SW480 (cell line): Measurements from ENCODE around the gene CASP5.
"Not testable (repeated sequence)": the region's sequence is repeated elsewhere in the genome, so short reads cannot be mapped to it uniquely, and the experiment has no call there.

Source experiments
- DNase-seq: peaks from one replicate; pipeline ENCODE4 v3.0.0-alpha.2; 2016; ENCODE audit warnings: low spot score

Gene CASP5

DNA sequence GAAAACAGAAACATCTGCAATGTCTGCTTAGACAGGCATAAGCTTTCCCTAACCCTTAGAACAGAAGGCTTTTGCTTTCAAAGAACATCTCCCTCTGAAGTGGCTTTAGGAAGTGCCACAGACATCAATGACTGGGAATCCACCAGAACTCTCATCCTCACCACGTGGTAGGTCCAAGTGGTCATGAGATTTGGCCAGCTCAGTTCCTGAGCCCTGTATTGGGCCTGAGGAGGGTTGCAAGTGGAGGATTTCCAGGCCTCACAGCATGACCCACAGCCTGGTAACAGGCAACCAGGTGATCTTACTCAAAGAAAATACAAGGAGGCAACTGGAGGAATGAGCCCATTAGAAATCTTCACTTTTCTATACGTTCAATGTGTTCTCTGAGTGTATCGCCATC lies 10.4 kb upstream of the CASP5 start:
- no peak for DNase-seq

DNA sequence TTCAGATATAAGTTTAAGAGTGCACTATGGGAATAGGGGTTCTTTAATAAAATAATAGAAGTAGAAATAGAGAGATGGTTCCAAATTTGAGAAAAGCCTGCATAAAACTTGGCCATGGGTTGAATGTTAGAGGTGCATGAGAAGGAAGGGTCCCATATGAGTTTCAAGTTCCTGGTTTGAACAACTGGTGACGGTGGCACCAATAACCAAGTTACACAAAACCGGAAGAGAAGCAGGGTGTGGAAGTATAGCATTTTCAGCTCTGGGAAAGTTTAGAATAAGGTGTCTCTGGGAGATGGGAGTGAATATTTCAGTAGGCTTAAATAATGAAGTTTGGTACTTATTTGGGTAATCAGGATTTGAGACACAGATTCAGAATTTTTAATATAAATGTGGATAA lies 9.5 kb upstream of the CASP5 start:
- DNase-seq: no peak

DNA sequence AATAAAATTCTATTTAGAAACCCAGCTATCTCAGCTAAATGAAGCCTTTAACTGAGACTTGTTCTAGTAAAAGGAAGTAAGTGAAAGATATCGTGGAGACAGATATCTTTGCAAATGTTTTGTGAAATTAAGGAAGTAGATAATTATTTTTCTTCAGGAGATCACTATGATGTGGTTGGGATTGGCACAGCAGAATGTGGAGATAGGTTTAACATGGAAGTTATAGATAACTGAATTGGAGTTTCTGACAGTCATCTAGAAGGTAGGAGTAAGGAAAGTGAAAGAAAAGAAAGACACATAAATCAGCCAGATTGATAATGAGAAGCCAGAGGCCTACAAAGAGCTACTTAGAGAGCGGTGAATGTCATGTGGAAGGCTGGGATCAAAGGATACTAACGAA lies 4.7 kb upstream of the CASP5 start:
- no peak for DNase-seq

DNA sequence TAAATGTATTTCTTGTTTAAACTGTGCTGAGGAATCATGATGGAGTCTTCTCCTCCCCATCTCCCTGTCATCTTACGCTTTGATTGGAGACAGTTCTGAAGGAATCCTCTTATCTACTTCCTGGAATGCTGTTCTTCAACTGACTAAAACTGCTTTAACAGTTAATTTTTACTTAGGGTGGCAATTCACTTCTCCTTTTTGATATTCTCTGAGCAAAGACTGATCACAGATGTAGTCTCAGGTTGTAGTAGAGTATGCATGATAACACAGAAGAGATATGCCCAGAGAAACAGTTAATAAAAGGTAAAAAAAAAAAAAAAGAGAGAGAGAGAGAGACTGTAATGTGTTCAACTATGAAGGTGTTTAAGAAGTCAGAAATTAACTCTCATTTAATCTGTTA lies 1.4 kb upstream of the CASP5 start:
- DNase-seq: no peak

DNA sequence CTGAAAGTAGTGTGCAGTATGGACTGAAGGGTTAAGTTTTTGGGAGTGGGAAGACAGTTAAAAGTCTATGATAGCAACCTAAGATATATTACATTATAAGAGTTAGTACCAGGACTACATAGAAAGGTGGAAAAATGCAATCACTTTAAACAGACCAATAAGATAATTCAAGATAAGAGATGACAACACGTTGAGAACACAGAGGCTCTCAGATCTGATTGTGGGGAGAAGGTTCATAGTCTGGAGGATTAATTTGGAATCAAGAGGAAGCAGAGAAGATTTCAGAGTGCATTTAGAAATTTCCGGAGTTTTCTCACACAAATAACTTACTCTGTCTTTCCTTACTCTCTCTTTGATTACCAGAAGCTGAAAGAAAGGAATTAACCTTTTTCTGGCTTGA lies 441 bp downstream of the CASP5 start:
- no peak for DNase-seq

DNA sequence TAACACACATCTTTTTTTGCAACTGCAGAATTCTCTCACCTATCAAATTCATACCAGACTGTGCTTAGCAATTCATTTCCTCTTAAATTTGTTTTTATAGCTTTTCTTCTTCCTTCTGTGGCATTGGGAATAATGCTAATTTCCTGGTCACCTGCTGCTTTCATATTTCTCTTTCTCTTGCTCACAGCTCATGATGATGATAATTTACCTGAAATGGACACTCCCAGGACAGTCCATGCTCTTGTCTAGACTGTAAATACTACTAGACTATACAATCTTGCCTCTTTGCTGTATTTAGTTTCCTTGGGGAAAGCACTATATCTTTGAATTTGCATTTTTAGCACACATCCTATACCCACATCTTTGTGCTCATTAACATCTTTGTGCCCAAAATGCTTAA lies 15.5 kb downstream of the CASP5 start:
- no peak for DNase-seq

DNA sequence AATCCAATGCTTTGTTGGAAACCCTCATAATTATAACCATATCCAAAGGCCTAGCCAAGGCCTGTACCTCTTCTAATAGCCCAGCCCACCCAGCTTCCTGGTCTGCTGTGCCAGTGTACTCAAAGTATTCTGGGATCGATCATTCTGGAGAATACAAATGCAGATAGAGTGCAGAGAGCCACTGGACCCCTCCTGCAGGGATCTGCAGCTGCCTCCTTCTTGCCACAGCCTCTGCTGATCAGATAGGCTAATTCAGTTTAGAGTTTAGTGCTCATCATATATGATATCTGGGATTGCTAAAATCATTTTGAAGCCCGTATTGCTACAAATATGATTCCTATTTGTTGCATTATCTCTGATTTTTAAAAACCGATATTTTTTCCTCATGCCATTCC lies 17.5 kb downstream of the CASP5 start:
- no peak for DNase-seq

DNA sequence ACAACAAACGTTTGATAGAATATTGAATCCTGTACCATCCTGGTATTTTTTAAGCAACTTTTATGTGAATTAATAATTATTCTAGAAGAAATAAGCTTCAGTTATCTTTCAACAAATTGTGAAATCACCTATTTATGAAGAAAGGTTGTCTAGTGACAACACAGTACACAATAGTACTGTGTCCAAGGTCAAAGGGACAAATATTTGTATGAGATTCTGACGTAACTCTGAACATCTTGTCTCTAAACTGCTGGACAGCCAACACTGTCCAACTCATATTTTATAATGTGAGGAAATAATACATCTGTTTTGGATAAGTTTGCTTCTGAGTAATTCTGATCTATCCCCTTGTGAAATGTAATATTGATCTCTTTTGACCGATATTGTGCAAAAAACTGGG lies 18.9 kb downstream of the CASP5 start:
- no peak for DNase-seq

DNA sequence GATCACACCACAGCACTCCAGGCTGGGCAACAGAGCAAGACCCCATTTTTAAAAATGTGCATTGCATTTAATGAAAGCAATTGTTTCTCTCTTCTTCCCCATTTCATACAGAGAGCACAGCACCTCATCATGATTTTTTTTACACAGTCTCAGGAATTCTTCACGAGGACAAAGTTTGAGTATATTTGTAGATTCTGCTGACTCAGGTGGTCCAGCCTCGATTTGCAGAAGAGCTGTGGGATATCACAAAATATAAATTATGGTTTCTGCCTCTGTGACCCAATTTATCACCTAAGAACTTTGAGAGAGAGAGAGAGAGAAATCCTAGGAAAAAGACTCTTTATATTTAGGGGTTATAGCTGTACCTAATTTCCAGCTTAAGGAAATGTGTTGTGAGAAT lies 19.8 kb downstream of the CASP5 start:
- no peak for DNase-seq

DNA sequence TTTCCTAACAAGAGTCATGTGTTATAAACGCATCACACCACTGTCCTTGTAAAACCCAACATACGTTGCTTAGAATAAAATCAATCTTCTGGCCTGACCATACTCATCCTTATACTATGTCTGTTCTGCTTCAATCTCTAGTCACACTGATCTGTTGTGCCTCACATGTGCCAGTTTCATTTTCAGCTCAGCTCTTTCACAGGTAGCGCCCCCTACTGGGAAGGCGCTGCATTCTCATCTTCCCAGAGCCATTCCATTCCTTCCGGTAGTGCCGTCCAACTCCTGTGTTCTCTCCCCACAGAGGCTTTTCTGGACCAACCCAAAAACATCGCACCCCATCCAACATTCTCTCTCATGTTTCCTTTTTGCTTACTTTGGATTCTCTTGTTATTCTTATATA lies 22.2 kb downstream of the CASP5 start:
- no peak for DNase-seq

DNA sequence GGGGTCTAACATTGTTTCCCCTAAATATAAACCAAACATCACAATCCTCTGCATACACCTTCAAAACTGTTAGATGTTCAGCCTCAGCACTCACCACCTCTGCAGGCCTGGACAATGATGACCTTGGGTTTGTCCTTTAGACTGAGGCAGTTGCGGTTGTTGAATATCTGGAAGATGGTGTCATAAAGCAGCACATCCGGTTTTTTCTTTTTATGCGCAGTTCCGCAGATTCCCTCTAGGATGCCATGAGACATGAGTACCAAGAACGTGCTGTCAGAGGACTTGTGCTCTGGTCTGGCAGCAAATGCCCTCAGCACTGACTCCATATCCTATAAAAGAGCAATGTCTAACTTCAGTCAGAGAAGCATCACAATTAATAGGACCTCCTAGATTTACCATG lies 22.8 kb downstream of the CASP5 start:
- DNase-seq: peak; percentile 7

DNA sequence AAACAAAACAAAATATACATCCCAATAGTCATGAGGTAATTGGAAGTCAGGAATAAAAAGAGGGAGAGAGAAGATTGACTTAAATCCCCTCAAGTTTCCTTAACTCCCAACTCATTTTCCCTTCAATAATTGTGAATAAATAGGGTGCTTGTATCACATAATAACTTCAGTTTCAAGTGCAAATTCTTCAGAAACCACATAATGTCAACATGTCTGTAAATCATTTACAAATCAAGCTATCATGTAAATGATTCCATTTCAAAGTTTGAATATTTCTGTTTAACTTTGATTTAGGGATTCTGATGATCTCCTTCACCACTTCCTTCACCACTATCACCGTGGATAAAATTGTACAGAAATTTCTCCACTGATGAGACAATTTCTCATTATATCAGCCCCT lies 23.2 kb downstream of the CASP5 start:
- DNase-seq: peak; percentile 6

DNA sequence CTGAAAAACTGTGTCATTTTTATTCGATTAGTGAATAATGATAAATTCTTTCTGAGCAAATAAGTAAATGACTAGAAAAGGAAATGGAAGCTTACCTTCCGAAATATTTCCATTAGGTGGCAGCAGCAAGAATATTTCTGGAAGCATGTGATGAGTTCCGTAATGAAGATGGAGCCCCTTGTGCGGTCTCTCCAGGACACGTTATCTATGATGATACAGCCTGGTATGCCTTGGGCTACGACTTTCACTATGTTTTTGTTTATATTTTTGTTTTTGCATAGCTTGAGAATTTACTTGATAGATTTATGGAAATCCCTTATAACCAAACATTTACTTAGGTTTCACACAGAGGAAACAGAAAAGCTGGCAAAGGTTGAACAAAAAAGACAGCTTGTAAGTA lies 25.7 kb downstream of the CASP5 start:
- DNase-seq: peak; percentile 7

DNA sequence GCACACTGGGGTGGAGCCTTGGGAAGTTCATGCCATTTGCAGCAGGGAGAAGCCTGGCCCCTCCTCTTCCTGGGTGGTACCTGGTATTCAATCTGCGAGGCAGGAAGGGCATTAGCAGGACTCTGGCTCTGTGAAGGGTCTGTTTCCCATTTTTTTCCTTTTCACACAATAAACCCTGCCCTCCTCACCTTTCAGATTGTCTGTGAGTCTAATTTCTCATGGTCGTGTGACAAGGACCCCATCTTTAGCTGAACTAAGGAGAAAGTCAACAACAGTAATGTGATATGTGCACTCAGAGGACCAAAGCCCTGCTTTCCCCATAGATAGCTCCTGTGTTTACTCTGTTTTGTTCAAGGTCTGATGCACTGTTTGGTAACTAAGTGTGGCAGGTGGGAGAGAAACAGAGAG lies 28.0 kb downstream of the CASP5 start:
- DNase-seq: no peak

DNA sequence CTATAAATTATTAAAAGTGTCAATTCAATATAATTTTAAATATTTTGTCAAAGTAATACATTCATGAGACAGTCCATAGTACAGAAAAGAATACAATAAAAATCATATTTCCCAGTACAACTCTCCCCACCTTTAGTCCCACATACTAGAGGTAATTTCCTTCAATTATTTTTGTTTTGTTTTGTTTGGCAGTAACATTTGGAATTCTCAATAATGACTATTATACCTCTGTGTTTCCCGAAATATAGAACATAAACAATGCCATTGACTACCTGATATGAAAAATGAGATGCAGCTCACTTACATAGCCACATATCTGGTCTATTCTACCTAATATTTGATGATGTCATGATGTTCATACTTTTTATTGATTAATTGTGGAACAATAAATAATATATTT lies 30.2 kb downstream of the CASP5 start:
- no peak for DNase-seq

DNA sequence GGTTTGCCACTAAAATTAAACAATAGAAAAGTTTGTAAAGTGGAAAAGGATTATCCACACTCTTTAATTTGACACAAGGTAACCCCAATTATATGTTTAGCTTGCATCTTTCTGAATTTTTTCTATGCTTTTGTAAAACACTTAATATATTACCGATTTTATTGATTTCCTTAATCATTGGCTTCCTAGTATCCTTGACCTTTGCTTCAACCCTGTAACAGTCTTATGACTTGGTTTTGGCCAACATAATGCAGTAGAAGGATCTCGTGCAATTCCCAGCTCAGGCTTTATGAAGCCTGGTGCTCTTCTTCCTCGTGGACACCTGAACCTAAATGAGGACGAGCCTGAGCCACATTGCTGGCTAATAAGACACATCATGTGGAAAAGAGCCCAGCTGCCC lies 31.0 kb downstream of the CASP5 start:
- DNase-seq: no peak

DNA sequence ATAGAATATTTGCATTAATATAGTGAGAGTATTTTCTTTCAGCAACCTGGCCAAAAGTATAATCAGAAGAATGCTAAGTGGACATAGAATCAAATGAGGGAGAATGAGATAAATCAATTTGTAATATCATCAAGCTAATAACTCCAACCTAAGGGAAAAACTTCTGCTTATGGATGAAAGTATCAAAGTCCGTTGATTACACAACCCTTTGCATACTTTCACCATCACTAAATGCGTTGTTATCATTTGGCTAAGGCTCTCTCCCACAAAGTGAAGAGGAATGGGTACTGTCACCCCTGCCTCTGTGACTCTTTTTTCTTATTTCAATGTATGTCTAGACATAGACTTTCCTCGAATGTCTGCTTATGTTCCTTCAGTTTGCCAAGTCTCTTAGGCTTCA lies 38.2 kb downstream of the CASP5 start:
- no peak for DNase-seq

DNA sequence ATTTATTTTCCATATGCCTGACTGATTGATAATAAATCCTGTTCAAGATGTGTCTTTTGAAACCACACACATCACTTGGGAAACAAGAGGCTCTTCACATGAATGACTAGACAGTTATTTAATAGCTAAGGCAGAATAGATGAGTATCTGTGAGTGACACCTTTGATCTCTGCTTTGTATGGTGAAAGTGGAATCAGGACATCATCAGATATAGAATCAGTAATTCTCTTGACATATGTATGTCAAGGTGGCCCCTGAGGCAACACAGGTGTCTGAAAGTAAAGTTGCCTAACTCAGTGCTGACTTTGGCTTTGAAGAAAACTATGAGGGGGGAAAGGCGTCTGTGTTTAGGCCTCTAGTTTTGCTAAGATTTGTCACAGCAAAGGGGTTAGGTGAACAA lies 43.1 kb downstream of the CASP5 start:
- no peak for DNase-seq

DNA sequence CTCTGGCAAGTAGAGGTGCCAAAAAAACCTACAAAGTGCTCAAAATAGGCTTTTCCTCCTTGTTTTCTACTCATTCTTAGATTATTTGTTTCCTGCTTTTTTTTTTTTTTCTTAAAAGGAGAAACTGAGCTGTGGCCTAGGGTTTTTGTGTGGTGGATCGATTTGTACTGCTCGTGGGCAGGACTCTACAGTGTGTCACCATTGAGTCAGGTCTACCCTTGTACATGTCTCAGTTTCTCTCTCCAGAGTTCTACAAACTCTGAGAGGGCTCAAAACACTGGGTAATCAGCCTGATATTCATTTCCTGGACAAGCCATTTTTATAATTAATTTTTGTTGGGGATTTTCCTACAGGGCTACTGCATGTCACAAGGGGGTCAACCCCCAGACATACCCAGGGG lies 49.4 kb downstream of the CASP5 start:
- DNase-seq: no peak

DNA sequence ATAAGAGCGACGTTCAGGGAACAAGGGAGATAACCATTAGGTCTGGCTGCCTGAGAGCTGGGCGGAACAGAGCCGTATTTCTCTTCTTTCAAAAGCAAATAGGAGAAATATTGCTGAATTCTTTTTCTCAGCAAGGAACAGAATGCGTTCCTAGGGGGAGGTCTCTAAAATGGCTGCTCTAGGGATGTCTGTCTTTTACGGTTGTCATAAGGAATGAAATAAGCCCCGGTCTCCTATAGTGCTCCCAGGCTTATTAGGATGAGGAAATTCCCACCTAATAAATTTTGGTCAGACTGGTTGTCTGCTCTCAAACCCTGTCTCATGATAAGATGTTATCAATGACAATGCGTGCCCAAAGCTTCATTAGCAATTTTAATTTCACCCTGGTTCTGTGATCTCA lies 50.0 kb downstream of the CASP5 start:
- DNase-seq: not testable (repeated sequence)

DNA sequence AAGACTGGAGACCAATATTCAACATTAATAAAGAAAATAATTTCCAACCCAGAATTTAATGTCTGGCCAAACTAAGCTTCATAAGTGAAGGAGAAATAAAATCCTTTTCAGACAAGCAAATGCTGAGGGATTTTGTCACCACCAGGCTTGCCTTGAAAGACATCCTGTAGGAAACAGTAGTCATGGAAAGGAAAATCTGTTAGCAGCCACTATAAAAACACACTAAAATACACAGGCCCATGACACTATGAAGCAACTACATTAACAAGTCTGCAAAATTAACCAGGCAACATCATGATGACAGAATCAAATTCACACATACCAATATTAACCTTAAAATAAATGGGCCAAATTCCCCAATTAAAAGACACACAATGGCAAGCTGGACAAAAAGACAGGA lies 52.2 kb downstream of the CASP5 start:
- DNase-seq: no peak

DNA sequence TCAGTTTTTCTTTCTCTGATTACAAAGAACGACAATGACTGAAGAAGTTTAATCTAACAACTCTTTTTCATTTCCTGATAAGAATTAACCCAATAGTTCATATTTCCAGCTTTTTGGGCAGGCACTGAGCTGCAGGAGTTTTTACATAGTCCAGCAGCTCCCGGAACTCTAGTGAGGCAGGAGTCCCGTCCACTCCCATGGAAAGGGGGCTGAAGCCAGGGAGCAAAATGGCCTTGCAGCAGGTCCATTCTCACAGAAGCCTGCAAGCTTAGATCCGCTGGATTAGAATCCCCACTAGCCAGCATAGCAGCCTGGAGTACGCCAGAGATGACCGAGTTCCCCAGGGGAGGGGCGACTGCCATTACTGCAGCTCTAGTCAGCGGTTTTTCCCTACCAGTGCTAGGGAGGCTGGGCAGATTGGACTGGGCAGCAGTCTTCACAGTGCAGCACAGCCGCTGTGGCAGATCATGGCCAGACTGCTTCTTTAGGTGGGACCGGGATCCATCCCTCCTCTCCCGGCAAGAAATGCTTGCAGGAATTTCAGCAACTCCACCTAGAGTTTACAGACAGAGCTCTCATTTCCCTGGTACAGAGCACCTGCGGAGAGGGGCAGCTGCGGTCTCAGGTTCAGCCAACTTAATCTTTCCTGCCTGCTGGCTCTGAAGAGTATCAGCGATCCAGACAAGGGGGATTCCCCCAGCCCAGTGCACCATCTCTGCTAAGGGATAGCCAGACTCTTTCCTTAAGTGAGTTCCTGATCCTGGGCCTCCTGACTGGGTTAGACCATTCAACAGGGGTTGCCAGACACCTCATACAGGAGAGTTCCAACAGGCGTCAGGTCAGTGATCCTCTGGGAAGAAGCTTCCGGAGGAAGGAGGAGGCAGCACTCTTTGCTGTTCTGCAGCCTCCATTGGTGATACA lies 53.9 kb downstream of the CASP5 start:
- peak; percentile 12 for DNase-seq

DNA sequence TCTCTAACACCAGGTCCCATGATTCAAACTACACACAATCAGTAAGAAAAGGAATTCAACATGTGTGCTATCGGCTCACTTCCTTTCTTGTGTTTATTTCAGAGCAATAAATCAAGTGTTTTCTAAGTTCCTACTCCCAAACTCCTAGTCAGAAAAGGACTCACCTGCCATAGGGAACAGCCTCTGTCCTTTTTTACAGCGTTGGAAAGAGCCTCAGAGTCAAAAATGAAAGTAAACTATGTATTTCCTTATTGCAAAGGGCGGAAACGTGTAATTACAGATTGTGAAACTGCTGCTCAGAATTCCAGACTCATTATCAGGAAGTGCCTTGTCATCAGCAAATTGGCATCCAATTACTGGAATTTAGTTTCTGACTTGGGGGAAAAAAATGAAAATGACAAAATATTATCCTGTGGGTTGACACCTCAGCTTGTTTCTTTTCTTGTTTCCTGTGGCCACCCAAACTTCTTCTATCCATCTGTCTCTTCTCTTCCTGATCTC lies 54.6 kb downstream of the CASP5 start, which contains the start of gene CASP4:
CASP4 (minus strand) TSS at position 220 of the 501 bp plus-strand sequence; CDS start at position 171, 49 bp downstream.
- DNase-seq: peak; percentile 69
